GM10847 (cell line): ENCODE measurements around the gene TM9SF2.
A peak's percentile ranks its signal among the peaks of the same experiment; 100 is the strongest.

Experiments used
- POLR2A ChIP-seq: IDR thresholded peaks from 2 replicates; pipeline ENCODE4 v1.6.1; 2011; ENCODE audit not compliant: insufficient read length; ENCODE audit errors: extremely low read depth

TM9SF2 gene

GRCh38 chr13:99477493-99477892, 23.8 kb upstream of the TM9SF2 start:
- no peak for TF ChIP-seq POLR2A

- no peak for TF ChIP-seq POLR2A
Observed at GRCh38 chr13:99481366-99481765, 19.9 kb upstream of the TM9SF2 start.

- no peak for TF ChIP-seq POLR2A
Observed at GRCh38 chr13:99484473-99484872, 16.8 kb upstream of the TM9SF2 start.

- no peak for TF ChIP-seq POLR2A
Observed at GRCh38 chr13:99486996-99487395, 14.3 kb upstream of the TM9SF2 start.

- no peak for TF ChIP-seq POLR2A
Observed at GRCh38 chr13:99489028-99489427, 12.2 kb upstream of the TM9SF2 start.

GRCh38 chr13:99495466-99496183, 5.6 kb upstream of the TM9SF2 start:
- TF ChIP-seq POLR2A = no peak

GRCh38 chr13:99496184-99497142, 4.8 kb upstream of the TM9SF2 start:
- no peak for TF ChIP-seq POLR2A

- peak; percentile 31 for TF ChIP-seq POLR2A
Observed at GRCh38 chr13:99498171-99499161, 2.8 kb upstream of the TM9SF2 start.

- no peak for TF ChIP-seq POLR2A
Observed at GRCh38 chr13:99500839-99501183, 461 bp upstream of the TM9SF2 start.

GRCh38 chr13:99501848-99502301, 603 bp downstream of the TM9SF2 start:
- TF ChIP-seq POLR2A = no peak

- no peak for TF ChIP-seq POLR2A
Observed at GRCh38 chr13:99505814-99506269, 4.6 kb downstream of the TM9SF2 start.

- no peak for TF ChIP-seq POLR2A
Observed at GRCh38 chr13:99506634-99507033, 5.4 kb downstream of the TM9SF2 start.

GRCh38 chr13:99507054-99507453, 5.8 kb downstream of the TM9SF2 start:
- TF ChIP-seq POLR2A = no peak

- no peak for TF ChIP-seq POLR2A
Observed at GRCh38 chr13:99507551-99507950, 6.3 kb downstream of the TM9SF2 start.

GRCh38 chr13:99507986-99508385, 6.7 kb downstream of the TM9SF2 start:
- no peak for TF ChIP-seq POLR2A
